ENCODE measurements around the gene DNAH8.

The DNAH8 gene

GRCh38 chr6:38782616-38783015 is 67.5 kb downstream of the DNAH8 start:
- no peak for TF ChIP-seq CTCF (IDR thresholded peaks at IDR 0.05; ENCODE audit: control insufficient read depth, extremely low read depth, insufficient read depth)
- no peak for DNase-seq (ENCODE audit: low read depth)
- H3K4me3 ChIP-seq (ENCODE audit: low read depth, low read length) = no peak overlapping the region

DNA sequence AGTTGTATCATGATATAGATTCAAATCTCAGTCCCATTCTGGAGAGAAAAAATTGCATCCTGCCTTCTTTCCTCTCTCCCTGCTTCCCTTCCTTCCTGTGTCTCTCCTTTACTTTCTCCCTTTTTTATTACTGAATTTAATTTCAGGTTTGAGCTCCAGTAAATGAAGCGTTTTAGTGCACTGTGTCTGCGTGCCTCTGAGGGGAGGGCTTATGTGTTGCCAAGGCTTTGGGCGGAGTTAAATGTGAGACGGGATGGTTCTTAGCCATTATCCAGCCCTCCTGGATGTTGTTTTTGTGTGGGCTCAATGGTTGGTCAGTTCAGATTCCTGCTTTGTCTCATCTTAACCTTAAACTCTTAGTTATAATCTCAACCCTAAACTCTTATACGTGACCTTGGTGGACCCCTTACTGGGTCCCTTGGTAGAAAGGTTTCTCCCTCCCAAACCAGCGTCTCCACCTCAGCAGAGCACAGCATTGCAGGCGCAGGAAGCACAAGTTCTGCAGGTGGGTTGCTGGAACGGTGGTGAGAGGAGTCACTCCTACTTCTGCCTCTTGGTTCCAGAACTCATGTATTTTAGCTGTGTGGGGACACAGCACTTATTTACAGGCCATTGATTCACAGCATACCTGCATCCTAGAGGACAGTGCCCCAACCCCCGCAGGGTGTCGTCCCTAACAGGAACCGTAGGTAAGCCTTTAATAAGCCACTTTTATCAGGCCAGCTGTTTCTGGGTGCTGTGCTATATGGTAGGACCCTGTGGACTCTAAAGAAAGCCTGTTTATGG is 68.5 kb downstream of the DNAH8 start:
- no peak overlapping the region for H3K4me3 ChIP-seq (ENCODE audit: low read depth, low read length)
- TF ChIP-seq CTCF (IDR thresholded peaks at IDR 0.05; ENCODE audit: control insufficient read depth, extremely low read depth, insufficient read depth) = no peak
- DNase-seq (ENCODE audit: low read depth) = no peak

GRCh38 chr6:38784506-38785235 is 69.6 kb downstream of the DNAH8 start:
- no peak for DNase-seq (ENCODE audit: low read depth)
- no peak for TF ChIP-seq CTCF (IDR thresholded peaks at IDR 0.05; ENCODE audit: control insufficient read depth, extremely low read depth, insufficient read depth)
- no peak overlapping the region for H3K4me3 ChIP-seq (ENCODE audit: low read depth, low read length)

DNA sequence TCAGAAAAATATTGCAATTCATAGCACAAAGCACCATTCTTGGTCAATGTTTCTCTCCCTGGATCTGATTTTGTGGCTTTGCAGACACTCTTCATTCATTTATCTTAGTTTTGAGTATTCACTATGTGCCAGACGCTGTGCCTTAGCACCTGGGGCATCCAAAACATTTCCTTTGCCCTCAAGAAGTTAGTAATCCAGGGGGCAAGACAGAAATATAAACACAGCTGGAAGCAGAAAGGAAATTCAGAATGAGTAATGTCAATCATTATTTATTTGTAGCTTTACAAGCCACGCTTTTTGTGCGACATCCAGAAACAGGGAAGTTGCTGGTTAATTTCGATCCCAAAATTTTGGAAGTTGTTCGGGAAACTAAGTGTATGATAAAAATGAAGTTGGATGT is 71.4 kb downstream of the DNAH8 start:
- no peak for DNase-seq (ENCODE audit: low read depth)
- no peak overlapping the region for H3K4me3 ChIP-seq (ENCODE audit: low read depth, low read length)
- no peak for TF ChIP-seq CTCF (IDR thresholded peaks at IDR 0.05; ENCODE audit: control insufficient read depth, extremely low read depth, insufficient read depth)

- no peak for DNase-seq (ENCODE audit: low read depth)
- H3K4me3 ChIP-seq (ENCODE audit: low read depth, low read length) = no peak overlapping the region
- TF ChIP-seq CTCF (IDR thresholded peaks at IDR 0.05; ENCODE audit: control insufficient read depth, extremely low read depth, insufficient read depth) = no peak
Observed at GRCh38 chr6:38789256-38789655, 74.1 kb downstream of the DNAH8 start.

DNA sequence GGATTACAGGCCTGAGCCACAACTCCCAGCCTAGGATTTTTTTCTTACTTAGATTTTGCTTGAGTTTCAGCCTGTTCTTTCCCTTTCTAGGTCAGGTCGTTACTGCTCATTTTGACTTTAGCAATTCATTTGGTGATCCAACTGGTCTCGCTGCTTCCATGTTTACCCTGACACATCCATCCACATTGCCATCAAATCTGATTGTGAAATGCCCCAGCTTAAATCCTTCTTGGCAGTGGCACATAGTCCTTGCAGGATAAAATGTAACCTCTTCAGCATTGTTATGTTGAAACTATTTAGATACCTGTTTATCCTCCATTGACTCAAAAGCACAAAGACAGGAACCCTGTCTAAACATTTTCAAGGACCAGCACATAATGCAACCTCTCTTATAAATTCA is 77.2 kb downstream of the DNAH8 start:
- no peak overlapping the region for H3K4me3 ChIP-seq (ENCODE audit: low read depth, low read length)
- peak; percentile 74 for DNase-seq (ENCODE audit: low read depth)
- no peak for TF ChIP-seq CTCF (IDR thresholded peaks at IDR 0.05; ENCODE audit: control insufficient read depth, extremely low read depth, insufficient read depth)

Data from LNCaP clone FGC (cell line).